Hematopoietic multipotent progenitor cell treated with erythropoietin and hydrocortisone succinate and interleukin-3 and kit ligand, for 4 days (in vitro differentiated cells): ENCODE measurements around the gene SIGLEC12.
A peak's percentile ranks its signal among the peaks of the same experiment; 100 is the strongest.

Experiments
- DNase-seq: peaks from one replicate; pipeline ENCODE4 v3.0.0-alpha.2; 2015

Gene SIGLEC12

DNA sequence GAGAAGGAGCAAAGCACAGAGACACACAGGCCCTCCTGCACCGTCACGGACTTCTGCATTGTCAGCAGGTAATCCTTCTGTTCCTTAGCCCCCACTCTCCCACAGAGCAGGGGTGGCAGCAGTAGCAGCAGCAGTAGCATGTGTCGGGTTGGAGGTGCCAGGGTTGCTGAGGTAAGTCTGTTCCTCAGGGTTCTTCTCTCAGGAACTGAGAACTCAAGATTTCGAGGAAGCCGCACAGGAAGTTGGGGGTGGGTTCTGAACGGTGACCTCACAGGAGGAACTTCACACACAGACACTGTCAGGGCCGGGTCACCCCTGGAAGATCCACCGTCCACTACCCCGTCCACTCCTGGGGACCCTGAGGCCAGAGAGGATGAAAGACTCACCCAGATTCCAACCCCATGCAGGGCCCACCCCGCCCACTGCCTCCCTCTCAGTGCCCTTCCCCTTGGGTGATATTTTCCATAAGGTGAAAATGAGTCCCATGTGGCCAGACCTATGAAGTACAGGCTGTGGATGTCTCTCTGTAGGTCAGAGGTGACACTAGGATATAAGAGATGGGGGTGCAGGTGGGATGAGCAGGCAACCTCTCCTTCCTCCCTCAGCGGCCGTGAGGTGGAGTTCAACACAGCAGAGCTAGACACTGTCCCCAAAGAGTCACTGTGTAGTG, at the start of gene SIGLEC12:
SIGLEC12 (minus strand) TSS at position 207 of the 670 bp plus-strand sequence; CDS start at position 140, 67 bp downstream.
- peak; percentile 70 for DNase-seq

DNA sequence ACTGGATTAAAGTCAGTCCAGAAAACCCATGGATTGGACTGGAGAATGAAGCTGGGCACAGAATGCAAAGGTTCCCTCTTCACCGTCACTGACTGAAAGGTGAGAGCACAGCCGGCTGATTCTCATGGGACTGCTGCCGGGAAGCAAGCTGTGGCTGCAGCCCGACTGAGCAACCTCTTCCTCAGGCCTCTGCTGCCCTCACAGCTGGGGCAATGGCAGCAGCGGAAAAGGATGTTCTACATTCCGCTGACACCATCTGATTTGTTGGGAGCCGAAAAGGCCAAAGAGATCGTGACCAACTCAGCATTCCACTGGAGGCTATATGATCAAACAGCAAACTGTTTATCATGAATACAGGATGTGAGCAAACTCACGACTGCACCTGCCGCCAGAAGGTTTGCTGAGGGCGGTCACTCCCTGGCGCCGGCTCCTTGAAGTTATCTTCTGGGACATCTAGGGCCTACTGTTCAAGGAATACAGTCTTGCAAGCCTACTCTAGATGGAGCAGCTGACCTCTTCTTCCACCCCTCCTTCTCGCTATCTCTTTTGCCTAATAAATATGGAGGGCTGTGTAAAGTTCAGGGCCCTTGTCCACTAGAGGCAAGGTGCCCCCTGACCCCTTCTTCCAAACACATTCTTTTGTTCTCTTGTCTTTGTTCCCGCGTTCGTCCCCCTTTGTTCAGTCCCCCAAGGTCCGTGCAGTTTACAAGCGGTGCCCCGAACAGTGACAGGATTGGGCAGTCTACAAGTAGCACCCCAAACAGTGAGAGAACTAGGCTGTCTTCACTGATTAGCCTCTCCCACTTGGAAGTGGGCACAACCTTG, 49.5 kb upstream of the SIGLEC12 start:
- DNase-seq: no peak

DNA sequence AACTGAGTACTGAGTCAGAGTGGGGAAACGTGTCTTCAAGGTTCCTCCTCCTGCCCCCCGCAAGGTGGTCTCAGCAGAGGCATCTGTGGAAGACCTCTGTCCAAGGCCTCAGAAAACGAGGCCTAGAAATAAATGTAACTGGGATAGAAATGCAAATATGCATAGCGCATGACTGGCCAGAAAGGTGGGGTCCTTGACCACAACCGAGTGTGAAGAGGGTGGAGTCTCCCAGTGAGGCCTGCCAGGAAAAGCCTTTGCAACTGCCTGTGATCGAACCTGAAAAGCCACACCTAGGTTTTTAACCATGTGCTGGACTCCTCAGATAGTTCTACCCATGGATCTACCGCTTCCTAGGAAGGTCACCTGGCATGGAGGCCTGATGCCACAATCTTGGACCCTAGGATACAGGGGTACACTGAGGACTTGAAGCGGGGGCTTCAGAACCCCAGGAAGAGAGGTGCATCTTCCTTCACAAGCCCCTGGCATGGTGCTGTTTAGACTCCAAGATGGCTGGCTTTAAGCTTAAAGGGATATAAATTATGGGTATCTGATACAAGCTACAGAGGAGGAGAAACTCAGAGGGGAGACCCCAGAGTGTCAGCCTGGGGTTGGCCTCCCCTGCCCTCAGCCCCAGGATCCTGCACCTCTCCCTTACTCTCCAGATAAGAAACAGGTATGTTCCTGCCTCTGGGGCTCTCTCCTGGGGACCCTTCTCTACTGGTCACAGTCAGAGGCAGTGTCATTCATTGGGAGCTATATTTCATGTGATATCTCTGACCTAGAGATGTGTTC, 48.1 kb upstream of the SIGLEC12 start:
- DNase-seq: peak; percentile 68

DNA sequence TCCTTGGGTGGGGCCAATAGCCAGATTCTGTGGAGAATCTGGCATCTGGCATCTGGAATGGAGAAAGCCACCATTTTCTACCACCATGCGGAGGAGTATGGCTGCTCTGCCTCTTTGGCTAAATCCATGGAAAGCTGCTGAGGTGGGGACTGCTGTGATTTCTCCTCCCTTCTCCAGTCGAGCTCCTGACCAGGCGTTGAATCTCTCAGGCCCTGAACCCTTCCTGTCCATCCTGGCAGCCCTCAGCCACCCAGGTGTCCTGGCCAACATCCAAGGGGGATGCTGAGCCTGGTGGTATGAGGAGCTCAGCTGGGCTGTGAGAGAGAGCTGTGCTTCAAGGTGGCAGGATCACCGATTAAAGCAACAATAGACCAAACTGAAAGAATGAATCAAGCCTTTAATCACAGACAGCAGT, 47.3 kb upstream of the SIGLEC12 start:
- DNase-seq: no peak

DNA sequence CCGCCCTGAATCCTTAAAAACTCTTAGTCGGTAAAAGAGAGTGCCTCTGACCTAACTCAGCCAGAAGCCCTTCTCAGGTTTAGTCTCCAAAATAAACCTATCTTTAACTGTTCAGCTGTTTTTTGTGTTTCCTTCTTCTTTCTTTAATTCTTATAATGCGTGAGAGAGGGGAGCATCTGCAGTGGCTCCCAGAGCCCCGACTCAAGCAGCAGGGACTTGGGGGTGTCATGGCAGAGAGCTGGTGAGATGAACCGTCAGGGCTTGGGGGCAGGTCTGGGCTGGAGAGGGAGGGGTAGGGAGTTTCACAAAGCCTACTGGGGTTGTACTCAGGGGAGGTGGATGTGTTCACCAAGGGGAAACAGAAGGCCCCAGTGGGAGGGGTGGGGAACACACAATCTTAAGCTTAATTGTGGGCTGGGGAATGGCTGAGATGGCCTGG, 46.6 kb upstream of the SIGLEC12 start:
- DNase-seq: peak; percentile 67

DNA sequence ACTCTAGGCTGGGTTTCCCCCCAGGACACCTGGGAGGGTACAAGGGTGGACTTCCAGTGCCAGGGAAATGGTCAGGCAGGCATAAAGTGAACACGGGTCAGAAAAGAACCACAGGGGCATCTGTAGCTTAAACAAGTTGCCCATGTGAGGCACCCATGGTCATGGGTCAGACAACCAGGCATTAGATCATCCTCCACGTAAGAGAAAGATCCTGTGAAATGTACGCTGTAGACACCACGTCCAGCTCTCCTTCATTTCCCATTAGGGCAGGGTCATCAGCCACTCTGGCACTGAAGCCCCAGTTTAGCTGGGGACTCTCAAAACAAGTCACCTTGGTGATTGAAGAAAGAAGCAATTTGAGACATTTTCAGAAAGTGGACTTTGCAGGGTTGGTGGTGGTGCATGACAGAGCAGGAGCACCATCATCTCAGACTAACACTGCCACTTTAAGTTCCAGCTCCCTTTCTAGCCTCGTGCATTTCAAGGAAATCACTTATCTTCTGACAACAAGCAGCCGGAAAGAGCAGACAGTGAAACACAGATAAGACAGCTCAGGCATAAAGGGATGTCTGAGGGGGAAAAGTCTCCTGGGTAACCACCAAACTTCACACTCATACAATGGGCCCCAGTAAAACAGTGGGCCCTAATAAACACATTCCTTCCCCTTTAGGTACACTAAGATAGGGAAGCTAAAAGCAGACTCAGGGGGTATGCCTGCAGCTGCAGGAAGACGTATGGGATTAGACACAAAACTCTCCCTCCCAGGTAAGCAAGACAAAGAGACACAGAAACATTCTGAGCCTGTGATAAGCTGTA, 46.0 kb upstream of the SIGLEC12 start:
- DNase-seq: peak; percentile 97

DNA sequence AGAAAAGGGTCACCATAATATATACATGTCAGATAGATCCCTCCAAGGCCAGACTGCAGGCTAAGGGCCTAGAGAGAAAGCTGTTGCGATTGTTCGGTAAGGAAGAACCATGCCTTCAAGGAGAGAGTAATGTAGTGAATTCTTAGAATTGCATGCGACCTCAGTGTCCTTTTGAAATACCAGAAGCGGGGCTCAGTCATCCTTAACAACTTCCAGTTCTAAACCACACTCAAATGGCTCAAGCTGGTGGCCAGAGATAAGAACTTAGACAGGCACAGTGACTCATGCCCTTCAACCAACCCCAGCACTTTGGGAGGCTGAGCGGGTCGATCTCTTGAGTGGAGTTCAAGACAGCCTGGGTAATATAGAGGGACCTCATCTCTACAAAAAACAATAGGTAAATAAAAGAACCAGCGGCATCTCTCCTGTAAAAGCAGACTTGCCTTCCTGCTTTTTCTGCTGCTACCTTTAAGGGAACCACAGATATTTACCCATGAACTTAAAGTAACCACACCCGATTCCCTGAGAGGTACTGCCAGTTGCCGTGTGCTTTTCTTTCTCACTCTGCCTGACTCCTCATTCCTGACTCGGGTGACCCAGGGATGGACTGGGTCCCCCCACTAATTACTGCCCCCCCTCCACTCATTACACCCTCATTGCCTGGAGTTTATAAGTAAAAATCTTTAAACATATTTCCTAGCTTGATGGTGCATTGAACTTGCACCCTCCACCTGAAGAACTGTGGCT, 45.2 kb upstream of the SIGLEC12 start:
- DNase-seq: peak; percentile 100

DNA sequence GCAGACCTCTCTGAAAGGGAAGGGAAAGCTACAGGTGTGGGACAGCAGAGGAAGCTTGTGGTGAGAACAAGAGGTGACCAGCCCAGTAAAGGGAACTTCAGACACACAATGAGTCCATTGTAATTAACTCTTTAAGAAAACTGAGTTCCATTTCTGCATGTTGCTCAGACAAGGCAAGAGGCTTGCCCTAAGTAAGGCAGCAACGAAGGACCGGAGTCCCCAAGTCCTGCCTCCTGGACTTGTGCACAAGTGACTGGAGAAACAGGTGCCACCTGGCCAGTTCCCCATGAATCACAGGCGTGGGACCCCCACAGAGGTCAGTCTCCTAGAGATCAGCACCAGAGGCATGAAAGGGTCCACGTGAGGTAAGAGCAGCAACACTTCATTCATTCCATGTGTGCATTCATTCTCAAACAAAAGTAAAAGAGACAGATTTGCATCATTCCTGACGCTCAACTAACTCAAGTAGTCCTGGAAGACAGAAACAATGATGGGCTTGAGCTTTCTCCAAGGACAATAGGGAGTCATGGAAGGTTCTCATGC, 44.6 kb upstream of the SIGLEC12 start:
- peak; percentile 35 for DNase-seq

DNA sequence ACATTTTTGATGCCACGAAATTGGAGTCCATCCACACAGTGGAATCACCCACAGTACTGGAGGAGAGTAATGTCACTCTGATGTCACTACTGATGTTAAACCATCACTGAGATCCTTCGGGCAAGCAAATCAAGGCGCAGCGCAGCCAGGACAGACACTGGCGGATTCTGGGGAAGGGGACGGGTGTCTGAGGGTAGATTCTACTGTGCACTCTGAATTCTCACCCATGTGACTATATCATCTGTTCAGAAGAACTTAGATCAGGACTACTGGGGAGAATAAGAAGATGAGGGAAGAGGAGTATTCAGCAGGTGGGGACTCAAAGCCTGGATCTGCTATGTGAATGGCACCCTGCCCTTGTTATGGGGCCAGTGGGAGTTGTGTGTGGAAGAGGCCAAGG, 42.4 kb upstream of the SIGLEC12 start:
- no peak for DNase-seq

DNA sequence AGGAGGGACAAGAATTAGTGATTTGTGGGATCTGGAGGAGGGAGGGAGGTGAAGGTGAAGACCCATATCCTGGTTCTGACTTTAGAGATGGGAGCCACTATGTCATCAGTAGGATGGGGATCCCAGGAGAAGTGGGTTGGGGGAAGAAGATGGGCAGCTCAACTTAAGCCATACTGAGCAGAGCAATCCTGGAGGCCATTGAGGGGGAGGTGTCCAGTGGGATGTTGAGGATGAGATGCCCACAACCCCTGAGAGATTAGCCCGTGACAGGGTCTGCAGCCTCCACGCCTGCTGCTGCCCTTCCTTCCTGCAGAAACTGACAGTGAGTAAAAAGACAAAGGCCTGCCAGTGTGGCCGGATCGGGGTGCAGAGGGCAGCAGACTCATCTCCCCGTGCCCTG, 41.1 kb upstream of the SIGLEC12 start:
- DNase-seq: no peak

DNA sequence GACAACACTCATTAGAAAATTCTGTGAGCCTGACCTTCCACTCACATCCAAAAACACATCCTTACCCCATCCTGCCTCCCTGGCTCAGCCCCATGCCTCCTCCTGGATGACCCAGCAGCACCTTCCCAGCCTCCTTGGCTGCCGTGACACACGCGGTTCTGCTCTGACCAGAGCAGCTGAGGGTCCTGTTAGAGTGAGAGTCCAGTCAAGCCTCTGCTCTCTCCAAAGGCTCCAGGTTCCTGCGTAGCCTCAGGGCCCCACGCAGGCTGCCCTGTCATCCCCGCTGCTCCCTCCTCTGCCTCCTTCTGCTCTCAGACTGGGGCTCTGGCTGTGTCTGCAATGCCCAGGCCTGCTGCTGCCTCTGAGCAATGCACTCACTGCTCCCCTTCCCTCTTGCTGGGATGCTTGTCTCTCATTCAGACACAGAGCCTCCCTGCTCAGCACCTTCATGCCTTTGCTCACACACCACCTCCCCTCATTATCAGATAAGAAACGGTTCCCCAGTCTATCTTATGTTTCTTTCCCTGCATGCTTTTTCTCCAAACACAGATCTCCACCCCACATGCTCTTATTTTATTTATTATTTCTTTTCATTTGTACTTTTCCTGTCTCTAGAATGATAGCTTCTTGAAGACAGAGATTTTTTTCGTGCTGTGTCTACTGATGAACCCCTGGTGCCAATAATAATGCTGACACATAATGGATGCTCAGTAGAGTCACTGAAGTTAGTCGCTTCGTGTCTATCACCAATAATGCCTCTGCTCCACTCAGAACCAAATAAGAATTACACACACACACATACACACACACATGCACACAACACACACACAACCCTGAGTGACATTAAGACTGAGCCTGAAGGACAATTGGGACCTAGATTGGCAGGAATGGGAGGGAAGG, 40.1 kb upstream of the SIGLEC12 start:
- peak; percentile 38 for DNase-seq

DNA sequence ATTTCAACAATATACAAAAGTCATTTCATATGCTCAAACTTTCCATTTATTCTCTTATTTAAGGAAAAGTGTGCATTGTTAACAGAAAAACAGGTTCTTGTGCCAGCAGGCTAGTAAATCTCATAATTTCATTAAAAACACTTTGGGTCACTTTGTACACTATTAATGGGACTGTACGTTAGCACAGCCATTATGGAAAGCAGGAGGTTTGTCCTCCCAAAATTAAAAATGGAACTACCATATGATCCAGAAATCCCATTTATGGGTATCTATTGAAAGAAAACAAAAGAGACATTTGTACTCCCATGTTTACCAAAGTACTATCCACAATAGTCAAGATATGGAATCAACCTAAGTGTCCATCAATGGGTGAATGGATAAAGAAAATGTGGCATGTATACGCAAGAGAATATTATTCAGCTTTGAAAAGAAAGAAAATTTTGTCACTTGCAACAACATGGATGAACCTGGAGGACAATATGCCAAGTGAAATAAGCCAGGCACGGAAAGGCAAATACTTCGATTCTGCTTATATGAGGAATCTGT, 38.3 kb upstream of the SIGLEC12 start:
- no peak for DNase-seq

DNA sequence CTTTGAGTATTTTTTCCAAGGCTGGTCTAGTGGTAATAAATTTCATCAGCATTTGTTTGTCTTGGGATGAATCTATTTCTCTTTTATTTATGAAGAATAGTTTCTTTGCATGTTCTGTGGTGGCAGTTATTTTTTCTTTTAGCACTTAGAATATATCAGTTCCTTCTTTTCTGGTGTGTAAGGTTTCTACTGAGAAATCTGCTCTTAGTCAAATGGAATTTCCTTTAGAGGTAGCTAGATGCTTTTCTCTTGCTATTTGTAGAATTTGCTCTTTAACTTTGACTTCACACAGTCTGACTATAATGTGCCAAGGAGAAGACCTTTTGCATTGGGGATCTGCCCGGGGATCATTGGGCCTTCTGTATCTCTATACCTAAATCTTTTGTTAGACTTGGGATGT, 33.9 kb upstream of the SIGLEC12 start:
- no peak for DNase-seq

DNA sequence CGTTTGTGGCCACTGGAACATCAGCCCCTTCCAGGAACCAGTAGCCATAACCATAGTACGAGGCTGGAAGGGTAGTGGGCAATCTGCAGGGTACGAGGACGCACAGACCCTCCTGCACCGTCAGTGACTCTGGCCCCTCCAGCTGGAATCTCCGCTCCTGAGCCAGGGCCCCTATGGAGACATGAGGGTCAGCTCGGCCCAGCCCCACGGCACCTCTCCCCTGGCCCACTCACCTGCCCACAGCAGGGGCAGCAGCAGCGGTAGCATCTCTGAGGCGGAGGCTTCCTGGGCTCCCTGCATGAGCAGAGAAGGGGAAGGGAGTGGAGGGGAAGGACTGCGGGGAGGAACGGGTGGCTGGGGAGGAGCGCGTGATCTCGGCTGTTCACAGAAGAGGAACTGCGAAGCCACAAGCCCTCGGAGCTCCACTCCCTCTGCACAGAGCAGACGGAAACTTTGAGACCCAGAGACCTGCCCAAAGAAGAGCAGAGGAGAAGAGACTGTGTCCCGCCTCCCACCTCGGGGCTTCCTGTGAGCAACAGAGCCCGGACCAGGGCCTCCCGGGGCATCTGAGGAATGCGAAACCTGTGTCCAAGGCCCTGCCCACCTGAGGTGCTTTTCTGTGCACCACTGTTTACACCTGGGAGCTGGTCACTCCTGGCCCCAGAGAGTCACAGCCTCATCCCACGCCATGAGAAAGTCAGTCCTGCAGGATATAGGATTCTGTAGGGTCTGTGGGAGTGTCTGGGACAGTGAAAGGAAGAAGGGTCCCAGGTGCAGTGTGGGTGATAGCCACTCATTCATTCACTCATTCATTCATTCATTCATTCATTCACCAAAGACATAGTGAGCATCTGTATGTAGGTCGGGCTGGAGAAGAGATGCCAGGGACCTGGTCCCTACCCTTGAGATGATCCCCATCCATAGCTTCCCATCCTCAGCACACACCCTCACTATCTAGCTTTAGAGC, 30.0 kb upstream of the SIGLEC12 start, which contains the start of gene SIGLEC6:
SIGLEC6 (minus strand) TSS at position 322 of the 967 bp plus-strand sequence; CDS start at position 300, 22 bp downstream.
- peak; percentile 97 for DNase-seq

DNA sequence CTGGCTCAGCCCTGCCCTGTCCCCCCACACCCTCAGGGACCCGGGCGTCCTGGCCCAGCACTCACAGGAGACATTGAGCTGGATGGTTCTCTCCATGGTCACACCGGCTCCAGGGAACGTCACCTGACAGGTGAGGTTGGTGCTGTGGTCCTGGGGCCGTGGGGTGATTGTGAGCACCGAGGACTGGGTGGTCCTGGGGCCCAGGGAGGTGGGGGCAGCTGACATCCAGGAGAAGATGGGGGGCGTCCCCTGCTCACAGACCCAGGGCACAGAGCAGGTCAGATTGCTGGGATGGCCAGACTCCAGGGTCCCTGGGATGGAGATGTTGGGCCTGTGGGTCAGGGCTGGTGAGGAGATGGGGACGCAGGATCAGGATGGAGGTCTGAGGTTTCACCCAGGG, 29.0 kb upstream of the SIGLEC12 start:
- DNase-seq: no peak

DNA sequence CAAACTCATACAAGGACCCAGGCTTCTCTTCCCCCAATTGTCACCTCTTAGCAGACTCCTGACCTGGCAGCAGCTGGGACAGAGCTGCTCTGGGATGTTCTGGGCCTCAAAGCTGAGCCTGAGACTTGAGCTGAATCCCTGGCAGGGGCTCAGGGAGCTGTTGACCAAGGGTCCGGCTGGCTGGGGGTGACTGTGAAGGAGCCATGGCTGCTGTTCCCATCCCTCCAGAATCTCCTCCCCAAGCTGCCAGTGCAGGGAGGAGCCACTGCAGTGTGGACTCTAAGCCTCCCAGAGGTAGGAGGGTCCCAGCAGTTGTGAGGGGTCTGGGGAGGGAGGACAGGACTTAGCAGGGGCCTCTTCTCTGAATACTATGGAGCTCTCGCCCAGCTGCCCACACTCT, 27.7 kb upstream of the SIGLEC12 start:
- no peak for DNase-seq

DNA sequence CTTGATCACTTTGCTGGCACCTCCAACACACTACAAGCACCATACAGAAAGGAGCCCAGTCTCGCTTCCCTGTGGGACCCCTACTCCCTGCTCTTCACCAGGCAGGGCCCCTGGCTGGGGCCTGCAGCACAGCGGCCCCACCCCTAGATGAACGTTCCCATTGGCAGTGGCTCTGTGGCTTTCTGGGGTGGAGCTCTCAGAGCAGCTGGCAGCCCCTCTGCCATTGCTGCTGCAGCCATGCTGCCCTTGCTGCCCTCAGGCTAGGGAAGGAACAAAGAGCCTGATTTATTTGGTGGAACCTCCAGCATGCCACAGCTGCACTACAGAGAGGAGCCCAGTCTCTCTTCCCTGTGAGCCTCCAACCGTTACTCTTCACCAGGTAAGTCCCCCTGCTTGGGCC, 24.1 kb upstream of the SIGLEC12 start:
- peak; percentile 48 for DNase-seq

DNA sequence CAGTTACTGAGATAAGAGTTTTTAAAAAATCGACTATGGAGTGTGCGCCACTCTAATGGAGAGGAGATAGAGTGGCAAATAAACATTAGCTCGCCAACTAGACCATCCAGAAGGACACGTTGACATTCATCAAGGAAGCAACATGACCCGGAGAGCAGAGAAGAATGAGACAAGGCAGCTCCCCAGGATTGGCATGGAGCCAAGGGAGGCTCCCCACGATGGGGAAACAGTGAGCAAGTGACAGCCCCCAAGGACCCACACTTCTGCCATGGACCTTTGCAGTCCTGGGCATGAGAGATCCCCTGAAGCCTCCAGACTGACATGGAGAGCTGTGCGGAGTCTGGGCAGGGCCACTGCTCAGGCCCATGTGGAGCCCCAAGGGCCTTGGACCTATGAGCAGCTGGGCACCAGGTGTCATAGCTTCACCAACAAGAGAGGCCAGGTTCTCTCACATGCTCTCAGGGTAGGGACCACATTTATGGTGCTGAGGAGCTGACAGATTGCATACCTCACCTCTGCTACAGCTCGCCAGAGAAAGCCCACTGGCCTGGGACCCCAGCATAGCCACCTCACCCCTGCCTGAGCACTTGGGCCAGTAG, 23.2 kb upstream of the SIGLEC12 start:
- DNase-seq: peak; percentile 27
